Daoy (cell line): ENCODE data around the gene NPHS1. TPM values are rescaled to one million over a fixed set of nuclear protein-coding genes. Genes with fewer than 3 reads are reported as not detected.
"Not testable (repeated sequence)": the region's sequence is repeated elsewhere in the genome, so short reads cannot be mapped to it uniquely, and the experiment has no call there.

Experiments used
- DNase-seq: peaks from one replicate; pipeline ENCODE4 v3.0.0-alpha.2; 2015; ENCODE audit warnings: low read depth
- total RNA-seq: library from RNA; depleted of rRNA; stranded (reverse); fragments of >200 nt; shearing (Covaris generic); gene quantifications from 2 replicates; pipeline ENCODE4 v1.2.3, GENCODE V29; 2014

NPHS1 gene
- total RNA-seq, 1 experiment from 2014 or later = not detected

DNA sequence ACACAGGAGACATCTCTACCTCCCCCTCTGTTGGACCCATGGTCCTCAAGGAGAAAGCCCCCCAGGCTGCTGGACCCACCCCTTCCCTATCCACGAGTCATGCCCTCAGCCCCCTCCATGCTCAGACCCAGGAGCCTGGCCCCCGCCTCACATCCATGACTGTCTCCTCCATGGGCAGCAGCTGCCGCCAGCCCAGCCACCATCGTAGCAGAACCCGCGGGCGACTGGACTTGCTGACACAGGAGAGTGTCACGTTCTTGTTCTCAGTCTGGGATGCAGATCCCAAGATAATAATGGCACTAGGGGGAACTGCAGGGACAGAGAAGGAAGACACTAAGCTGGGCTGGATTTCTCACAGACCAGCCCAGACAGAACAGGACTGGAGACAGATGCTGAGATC is 3.8 kb downstream of the NPHS1 start:
- no peak for DNase-seq

DNA sequence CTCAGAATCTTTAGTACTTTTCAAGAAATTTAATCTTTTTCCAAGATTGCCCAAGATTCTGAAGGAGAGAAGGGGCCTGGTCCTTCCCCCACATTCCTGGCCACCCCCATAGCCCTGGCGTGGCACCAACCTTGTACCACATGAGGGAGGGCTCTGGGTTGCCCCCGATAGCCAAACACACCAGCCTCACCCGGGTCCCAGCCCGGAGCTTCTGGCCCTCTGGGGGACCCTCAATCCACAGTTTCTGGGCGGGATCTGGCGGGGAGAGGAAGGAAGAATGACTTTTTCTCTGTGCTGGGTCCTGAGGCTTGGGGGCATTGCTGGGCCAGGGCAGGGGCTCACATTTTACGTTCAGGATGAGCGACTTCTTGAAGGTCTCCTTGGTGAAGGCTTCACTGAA is 4.4 kb downstream of the NPHS1 start:
- no peak for DNase-seq

DNA sequence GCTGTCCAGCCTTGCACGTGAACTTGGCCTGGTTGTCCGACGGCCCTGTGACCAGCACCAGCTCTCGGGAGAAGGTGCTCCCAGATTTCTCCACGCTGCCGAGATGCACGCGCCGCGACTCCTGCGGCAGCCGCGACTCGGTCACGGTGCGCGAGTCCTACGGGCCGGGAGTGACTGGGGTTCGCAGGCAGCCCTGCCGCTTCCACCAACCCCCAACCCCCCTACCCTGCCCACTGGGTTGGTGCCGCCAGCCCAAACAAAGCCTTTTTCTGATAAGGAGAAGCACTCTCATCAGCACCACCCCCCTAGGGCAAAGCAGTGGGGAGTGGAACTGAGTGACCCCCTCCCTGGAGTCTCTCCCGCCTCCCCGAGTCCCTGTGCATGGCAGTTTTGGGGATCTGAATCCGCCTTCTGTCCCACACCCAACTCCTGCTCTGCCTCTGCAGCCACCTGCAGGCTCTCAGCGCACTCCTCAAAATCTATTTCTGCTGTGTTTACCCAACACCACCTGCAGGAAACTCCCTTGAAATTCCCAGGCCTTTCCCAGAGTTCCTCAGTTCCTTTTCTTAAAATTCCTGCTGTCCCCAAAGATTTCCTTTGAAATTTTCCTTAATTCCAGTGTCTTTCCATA is 6.2 kb downstream of the NPHS1 start:
- DNase-seq = no peak

DNA sequence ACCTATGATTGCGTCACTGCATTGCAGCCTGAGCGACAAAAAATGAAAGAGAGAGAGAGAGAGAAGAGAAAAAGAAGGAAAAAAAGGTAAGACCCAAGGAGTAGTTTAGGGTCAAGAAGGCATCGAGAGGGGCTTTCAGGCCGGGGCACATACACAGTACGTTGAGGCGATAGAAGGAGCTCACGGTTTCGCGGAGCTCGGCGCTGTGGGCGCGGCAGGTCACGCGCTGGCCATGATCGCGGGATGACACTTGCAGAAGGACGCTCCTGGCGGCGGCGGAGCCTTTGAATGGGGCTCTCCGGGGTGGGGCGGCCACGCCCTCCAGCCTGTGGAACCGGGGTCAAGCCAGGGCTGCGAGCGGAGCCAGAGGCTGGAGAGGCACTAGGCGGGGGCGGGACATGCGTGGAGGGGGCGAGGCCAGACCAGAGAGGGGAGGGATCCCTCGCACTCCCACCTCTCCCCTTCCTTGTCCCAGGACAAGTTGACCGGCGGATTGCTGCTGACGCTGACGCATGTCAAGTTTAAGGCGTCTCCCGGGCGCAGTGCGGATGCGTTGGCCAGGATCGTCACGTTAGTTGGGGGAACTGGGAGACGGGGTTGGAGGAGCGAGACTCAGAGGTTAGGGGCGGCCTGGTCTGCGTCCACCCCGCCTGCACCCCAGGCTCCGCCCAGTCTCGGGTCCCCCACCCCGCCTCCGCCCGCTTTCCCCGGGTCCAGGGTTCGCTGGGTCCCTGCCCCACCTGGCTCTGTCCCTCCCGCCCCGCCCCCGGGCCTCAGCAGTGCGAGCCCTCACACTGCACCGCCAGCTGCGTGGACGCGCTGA is 6.9 kb downstream of the NPHS1 start:
- peak; percentile 43 for DNase-seq

DNA sequence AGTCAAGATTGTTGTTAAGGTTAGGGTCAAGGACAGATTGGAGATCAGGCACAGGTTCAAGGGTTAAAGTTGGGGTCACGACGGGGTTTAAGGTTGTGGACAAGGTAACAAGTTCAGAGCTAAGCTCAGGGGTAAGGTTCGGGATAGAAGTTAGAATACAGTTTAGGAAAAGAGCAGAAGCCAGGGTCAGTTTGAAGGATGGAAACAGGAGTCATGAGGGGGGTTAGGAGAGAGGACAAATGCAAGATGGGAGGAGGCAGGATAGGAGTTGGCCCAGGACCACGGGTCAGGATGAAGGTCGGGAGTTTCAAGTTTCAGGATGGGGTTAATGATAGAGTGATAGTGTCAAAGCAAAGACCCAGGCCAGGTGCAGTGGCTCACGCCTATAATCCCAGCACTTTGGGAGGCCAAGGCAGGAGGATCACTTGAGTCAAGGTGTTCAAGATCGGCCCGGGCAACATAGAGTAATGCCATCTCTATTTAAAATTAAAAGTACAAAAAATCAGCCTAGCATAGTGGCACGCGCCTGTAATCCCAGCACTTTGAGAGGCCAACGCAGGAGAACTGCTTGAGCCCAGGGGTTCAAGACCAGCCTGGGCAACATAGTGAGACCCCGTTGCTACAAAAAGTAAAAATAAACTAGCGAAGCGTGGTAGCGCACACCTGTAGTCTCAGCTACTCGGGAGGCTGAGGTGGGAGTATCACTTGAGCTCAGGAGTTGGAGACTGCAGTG is 7.7 kb downstream of the NPHS1 start:
- DNase-seq = no peak

DNA sequence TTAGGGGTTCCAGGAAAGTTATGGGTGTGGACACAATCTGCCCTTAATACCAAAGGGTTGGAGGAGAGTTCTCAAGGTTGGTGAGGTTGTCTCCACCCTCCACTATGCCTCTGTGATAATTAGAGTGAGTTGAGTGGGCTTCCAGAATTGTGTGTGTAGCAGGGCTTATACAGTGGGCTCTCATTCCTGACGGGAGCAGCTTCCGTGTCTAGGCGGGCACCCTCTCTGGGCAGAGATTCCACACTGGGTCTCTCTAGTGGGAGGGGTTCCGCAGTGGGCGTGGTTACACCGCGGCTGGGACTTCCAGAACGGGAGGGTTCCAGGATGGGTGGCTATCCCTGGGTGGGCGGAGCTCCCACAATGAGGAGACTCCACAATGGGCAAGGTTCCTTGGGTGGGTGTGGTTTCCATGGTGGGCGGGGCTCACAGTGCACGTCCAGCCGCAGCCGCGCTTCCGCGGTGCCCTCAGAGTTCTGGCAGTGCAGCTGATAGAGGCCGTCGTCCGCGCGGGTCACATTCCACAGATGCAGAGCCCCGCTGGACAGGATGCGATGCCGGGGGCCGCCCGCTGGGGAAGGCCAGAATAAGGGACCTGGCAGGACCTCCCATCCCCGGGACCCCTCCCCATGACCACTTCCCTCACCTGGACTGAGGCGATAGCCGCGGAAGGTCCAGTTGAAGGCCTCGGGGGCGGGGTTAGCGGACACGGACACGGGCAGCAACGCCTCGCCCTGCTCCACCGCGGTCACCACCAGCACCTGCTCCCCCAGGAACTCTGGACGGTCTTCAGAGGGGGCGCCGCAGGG is 8.4 kb downstream of the NPHS1 start:
- peak; percentile 83 for DNase-seq

DNA sequence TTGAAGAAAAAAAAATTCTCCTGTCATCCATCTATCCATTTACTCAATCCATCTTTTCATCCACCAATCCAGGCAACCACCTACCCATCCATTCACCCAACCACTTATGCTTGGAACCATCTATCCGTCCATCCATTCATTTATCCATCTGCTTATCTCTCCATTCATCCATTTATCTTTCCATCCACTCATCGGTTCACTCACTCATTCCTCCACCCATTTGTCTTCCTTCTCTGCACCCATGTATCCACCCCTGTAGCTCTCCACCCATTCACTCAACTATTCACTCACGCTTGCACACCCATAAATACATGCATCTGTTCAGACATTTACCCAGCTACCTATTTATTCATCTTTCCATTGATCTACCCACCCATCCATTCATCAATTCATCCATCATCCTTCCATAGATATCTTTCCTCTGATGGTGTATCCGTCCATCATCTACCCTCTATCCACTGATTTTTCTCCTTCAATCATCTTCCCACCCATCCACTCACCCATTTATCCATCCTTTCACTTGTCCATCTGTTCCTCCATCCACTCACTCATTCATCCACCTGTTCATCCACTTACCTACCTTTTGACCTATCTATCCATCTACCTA is 9.5 kb downstream of the NPHS1 start:
- no peak for DNase-seq

DNA sequence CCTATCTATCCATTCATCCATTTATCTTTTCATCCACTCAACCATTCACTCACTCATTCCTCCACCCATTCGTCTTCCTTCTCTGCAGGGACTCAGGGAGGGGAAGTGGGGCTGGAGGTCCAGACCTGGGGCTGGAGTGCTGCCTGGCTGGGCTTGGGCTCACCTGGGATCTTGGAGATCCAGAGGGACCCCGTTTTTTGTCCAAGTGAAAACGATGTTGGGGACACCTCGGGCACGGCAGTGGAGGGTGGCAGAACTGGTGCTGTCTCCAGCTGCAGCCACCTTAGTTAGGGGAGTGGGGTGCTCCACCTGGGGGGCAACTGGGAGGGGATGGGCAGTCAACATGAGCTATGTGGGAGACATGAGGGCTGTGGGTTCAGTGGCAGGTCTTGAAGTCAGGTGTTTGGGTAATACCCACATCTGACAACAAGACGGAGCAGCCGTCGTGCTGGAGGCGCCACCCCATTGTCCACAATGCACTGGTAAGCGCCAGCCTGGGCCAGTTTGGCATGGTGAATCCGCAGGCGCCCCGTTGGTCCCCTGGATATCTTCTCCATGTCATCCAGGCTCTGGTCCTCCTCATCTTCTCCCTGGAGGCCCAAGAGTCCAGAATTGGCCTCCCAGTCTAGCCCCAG is 10.2 kb downstream of the NPHS1 start:
- DNase-seq = no peak

DNA sequence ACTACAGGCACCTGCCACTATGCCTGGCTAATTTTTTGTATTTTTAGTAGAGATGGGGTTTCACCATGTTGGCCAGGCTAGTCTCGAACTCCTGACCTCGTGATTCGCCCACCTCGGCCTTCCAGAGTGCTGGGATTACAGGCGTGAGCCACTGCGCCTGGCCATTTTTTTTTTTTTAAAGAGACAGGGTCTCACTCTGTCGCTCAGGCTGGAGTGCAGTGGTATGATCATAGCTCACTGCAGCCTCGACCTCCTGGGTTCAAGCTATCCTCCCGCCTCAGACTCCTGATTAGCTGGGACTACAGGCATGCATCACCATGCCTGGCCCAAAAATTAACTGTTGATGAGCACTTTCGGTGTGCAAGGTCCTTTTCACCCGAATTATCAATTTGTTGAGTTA is 16.2 kb downstream of the NPHS1 start:
- not testable (repeated sequence) for DNase-seq

DNA sequence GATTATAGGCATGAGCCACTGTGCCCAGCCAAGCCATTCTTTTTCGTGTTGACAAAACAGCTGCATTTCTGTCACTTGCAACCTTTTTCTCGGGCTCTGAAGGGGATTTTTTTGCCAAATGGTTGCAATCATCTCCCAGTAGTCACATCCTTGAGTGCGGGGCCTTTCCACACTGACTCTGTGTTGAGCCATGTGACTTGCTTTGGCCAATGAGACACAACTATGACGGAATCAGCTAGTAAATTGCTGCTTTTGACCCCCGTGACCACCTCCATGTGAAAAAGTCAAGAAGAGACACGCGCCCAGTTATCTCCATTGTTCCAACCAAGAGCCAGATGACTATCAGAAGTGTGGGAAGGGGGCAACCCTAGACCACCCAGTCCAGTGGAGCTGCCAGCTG is 18.3 kb downstream of the NPHS1 start:
- no peak for DNase-seq

DNA sequence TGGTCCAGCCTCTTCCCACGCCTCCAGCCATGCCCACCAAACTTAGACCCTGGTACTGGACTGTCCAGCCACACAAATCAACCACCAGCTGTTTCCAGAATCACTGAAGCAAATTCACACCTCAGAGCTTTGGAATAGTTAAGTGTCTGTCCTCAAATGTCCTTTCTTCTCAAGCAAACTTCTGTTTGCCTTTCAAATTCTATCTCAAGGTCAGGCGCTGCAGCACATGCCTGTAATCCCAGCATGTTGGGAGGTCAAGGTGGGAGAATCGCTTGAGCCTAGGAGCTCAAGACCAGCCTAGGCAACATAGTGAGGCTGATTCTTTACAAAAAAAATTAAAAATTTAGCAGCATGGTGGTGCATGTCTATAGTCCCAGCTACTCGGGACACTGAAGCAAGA is 20.2 kb downstream of the NPHS1 start:
- DNase-seq = no peak

DNA sequence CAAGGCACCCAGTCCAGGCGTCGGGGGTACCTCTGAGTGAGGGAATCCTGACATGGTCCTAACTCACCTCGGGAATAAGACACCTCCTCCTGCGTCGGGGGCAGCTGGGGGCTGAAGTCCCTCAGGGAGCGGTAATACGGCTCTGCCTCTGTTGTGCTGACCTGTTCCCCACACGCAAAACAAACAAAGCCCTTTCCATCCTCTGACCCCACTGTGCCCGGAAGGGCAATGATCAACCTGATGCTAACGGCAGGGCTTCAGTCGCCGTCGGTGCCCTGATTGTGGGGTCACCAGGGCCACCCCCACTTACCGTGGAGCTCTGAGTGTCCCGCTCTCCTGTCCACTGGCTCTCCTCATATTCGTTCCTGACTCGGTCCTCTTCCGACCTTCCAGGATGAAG is 21.3 kb downstream of the NPHS1 start:
- DNase-seq = no peak

DNA sequence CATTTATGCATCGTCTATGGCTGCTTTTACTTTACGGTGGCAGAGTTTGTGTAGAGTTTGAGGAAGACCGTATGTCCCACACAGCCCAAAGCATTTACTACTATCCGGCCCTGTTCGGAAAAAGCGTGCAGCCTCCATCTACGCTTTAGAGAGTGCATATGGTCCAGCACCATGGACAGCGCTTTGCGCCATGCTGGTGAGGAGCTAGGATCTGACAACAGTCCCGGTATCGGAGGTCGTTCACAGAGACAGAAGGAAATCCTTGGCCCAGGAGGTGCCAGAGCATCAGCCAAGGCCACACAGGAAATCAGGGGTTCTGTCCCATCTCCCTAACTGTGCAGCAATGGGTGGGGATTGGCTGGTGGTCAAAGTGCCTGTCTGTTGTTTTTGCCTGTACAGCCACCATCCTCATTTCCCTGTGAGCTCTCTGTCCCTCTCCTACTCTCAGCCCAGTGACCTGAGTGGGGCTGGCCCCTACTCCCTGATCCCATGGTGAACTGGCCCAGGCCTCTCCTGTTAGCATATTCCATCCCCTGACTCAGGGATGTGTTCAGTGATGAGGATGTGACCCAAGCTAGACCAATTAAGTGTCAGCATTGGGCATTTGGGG is 23.5 kb downstream of the NPHS1 start:
- peak; percentile 79 for DNase-seq

DNA sequence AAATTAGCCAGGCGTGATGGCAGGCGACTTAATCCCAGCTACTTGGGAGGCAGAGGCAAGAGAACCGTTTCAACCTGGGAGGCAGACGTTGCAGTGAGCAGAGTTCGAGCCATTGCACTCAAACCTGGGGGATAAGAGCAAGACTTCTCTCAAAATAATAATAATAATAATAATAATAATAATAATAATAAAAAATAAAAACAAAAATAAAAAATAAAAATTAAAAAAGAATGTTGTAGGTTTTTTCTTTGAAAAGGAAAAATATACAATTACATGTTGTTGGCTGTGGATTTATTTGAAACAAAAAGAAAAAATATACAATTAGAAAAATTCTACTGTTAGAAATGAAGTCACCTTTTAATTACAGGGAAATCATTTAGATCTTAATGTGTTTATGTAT is 28.2 kb downstream of the NPHS1 start:
- DNase-seq = no peak

DNA sequence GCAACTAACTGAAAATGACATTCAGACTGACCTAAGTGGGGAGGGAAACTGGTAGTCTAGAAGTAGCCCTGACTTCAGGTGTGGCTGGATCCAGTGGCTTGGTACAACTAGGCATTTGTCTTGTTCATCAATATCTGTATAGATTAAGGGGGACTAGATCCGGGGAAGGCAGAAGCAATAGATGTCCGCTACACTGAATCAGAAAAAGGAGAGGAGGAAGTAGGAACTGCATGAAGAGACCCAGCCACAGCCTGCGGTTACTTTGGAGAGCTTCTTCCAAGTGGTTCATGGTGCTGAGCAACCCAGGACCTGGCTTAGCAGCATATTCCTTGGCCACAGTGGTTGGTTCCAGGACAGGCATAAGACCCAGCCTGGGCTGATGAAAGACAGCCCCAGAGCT is 29.7 kb downstream of the NPHS1 start:
- peak; percentile 26 for DNase-seq

DNA sequence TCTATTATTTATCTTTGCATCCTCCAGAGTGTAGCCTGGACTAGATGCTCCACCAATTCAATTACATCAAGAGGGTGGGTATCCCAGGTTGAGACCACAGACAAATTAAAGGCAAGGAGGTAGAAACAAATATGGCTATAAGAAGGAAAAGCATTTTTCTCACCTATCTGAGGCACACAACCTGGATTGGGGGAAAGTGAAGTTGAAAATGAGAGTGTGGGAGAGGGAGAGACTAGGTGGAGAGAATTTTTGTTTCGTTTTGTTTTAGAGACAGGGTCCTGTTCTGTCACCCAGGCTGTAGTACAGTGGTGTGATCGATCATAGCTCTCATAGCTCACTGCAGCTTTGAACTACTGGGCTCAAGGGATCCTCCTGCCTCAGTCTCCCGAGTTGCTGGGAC is 33.9 kb downstream of the NPHS1 start:
- no peak for DNase-seq

DNA sequence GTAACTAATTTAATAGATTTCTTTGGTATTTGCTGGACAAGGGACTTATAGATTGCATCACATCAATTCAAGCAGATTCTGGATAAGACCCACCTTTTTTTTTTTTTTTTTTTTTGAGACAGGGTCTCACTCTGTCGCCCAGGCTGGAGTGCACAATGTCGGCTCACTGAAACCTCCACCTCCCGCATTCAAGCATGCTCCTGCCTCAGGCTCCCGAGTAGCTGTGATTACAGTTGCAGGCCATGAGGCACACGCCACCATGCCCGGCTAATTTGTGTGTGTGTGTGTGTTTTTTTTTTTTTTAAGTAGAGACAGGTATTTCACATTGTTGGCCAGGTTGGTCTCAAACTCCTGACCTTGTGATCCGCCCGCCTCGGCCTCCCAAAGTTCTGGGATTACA is 35.5 kb downstream of the NPHS1 start:
- DNase-seq = no peak

DNA sequence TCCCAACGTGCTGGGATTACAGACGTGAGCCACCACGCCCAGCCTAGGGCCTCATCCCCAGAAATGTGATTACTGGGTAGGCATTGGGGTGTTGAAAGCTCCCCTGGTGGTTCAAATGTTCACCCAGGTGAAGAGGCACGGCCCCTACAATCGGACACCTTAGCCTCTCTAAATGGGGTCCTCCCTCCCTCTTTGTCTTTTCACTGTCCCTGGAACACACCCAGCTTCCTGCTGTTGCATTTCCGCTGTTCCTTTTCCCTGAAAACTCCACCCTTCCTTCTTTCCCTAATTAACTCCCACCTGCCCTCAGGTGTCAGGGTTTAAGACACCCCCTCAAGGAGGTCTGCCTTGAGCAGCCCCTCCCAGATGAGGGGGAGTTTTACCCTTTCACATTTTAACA is 36.0 kb downstream of the NPHS1 start:
- no peak for DNase-seq

DNA sequence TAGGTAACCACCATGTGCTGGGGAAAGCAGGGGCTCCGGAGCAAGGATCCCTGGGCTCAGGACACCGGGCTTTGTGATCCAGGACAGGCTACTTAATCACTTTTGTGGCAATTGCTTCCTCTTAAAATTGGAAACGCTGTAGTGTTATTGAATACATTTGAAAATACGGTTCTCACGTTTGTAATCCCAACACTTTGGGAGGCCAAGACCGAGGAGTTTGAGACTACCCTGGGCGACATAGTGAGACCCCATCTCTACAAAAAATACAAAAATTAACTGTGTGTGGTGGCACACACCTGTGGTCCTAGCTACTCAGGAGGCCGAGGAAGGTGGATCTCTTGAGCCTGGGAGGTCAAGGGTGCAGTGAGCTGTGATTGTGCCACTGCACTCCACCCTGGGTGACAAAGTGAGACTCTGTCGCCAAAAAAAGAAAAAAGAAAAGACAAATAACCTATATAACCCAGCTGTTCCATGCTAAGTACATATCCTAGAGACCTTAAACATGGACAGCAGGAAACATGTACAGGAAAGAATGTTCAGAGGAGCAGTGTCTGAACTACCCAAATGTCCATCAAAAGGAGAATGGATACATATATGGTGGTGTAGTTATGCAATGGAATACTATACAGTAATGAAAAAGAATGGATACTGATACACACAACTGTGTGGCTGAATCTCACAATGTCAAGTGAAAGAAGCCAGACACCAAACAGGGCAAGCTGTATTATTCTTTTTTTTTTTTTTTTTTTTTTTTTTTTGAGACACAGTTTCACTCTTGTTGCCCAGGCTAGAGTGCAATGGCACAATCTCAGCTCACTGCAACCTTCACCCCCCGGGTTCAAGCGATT is 39.0 kb downstream of the NPHS1 start:
- DNase-seq = no peak
